NAMALWA (cell line): Measurements from ENCODE around the gene STRC.
"Not testable (repeated sequence)": the region's sequence is repeated elsewhere in the genome, so short reads cannot be mapped to it uniquely, and the experiment has no call there.

ENCODE experiments used
- DNase-seq: peaks from one replicate; pipeline ENCODE4 v3.0.0-alpha.2; 2015; ENCODE audit warnings: low spot score

Gene STRC

DNA sequence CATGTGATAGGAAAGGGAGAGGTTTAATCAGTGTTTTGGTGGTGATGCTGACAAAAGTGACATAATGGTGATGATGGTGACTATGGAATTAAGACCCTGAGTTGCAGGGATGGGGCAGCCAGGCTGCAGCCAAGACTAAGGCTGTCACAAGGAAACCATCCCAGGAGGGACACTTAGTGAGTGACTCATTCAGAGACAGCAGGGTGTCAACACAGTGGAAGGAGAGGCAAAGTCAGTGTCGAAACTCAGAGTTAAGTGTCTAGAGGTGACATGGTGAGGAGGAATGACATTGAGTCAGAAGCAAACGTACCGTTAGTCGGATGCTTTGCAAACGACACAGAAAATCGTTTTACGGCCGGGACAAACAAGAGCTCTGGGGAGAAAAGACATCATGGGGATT is 54.8 kb downstream of the STRC start:
- DNase-seq, result not testable (repeated sequence)

DNA sequence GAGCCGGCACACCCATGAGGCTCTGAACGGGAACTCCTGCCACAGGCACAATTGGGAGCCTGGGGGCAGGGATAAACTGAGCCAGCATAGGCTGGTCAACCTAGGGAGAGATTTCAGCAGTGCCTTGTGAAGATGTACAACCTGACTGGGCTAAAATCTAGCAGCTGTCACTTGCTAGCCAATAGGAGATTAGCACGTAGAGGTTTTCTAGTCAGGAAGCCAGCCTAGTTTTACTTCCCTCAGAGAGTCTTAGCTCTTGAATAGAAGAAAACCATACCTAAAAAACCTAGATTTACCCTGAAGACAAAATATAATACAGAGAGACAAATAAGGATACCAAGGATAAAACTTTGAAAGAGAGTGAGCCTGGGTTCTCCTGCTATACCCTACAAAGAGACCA is 55.8 kb downstream of the STRC start:
- DNase-seq, result not testable (repeated sequence)

DNA sequence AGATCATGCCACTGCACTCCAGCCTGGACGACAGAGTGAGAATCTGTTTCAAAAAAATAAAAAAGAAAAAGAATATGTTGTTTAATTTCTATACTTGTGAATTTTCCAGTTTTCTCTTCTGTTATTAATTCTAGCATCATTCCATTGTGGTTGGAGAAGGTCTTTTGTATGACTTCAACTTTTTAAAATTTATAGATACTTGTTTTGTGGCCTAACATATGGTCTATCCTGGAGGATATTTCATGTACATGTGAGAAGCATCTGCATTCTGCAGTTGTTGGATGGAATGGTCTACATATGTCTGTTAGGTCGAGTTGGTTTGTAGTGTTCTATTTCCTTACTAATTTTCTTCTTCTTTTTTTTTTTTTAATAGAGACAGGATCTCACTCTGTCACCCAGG is 65.6 kb downstream of the STRC start:
- no peak for DNase-seq

DNA sequence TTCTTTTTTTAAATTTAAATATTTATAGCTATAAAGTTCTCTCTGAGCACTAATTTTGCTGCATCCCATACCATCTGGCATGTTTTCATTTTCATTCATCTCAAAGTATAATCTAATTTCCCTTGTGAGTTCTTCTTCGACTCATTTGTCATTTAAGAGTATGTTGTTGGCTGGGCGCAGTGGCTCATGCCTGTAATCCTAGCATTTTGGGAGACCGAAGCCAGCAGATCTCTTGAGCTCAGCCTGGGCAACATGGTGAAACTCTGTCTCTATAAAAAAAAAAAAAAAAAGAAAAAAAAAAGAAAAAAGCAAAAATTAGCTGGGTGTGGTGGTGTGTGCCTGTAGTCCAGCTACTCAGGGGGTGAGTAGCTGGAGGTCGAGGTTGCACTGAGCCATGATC is 66.3 kb downstream of the STRC start:
- DNase-seq, result no peak

DNA sequence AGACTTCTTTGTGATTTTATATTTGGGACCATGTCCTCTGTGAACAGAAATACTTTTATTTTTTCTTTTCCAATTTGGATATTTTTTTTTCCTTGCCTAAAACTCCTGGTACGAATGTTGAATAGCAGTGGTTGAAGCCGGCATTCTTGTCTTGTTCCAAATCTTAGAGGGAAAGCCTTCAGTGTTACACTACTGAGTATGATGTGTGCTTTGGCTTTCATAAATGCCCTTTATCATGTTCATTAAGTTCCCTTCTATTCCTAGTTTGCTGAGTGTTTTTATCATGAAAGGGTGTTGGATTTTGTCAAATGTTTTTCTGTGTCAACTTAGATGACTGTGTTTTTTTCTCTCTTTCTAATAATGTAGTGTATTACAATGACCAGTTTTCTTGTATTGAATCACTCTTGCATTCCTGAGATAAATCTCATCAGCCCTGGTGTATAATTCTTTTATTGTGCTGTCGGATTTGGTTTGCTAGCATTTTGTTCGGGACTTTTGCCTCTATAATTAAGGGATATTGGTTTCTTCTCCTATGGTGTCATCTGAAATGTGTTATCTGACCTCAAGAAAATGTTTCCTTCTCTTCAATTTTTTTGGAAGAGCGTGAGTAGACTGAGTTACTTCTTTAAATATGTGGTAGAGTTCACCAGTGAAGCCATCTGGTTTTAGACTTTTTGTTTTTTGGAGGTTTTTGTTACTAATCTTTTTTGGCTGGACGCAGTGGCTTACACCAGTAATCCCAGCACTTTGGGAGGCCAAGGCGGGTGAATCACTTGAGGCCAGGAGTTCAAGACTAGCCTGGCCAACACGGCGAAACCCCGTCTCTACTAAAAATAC is 67.9 kb downstream of the STRC start:
- DNase-seq, result no peak
